Right renal pelvis (tissue), 4 donors: ENCODE data around the gene PSMB2. TPM values are rescaled to one million over a fixed set of nuclear protein-coding genes. Genes with fewer than 3 reads are reported as not detected.
"Not testable (repeated sequence)": the region's sequence is repeated elsewhere in the genome, so short reads cannot be mapped to it uniquely, and the experiment has no call there.

Experiments
- DNase-seq, 4 donors: peaks; one replicate each; pipeline ENCODE4 v3.0.0-alpha.2; 2013; ENCODE audit warnings: low read depth in 4 of 4, low spot score in 3 of 4, missing footprints in 1 of 4
- polyA plus RNA-seq, 4 donors: library from polyadenylated mRNA; unstranded; fragments of 120-200 nt; gene quantifications; one replicate each; pipeline ENCODE4 v1.2.1, GENCODE V29; 2013; ENCODE audit not compliant: insufficient read length in 4 of 4

PSMB2 gene
- 10 to 100 TPM; 83.1 to 94.8 (median 90.1) TPM for polyA plus RNA-seq

- DNase-seq = peak; percentile 93 to 95 (median 95)
These were observed at the start of gene PSMB2 for GRCh38 chr1:35641233-35641866. Gene PSMB2, minus strand, starts transcription at chr1:35641526. Its CDS starts 94 bp downstream, at chr1:35641432.

GRCh38 chr1:35691080-35691479 lies 49.8 kb upstream of the PSMB2 start:
- DNase-seq = no peak

- not testable (repeated sequence) for DNase-seq
These were observed 48.8 kb upstream of the PSMB2 start for GRCh38 chr1:35690103-35690502.

GRCh38 chr1:35688161-35688560 lies 46.8 kb upstream of the PSMB2 start:
- DNase-seq = no peak

DNA sequence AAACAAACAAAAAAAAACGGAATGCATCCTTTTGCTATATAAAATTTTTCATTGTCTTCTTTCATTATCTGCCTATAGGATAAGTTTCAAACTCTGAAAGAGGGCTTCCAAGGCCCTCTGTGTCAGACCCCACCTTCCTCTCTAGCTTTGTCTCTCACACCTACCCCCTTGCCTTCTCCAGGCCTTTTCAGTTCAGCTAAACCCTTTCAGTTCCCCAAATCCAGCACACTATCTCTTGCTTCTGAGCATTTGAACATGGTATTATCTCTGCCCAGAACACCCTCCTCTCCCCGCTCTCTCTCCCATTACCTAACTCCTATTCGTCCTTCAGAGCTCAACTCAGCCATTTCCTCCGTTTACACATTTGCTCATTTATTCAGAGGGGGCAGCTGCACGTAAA lies 41.7 kb upstream of the PSMB2 start:
- no peak for DNase-seq

DNA sequence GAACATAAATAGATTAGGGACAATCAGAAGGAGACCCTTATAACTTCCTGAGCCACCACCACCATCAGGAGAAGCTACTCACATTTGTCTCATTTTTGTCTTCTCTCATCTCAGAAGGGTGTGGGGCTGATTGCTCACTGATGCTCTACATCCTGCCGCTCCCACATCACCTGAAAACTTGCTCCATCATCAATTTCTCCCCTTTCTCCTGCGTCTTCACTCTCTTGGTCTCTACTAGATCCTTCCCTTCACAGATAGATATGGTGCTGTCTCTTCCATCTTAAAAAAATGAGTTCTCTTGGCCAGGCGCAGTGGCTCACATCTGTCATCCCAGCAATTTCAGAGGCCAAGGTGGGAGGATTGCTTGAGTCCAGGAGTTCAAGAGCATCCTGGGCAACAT lies 38.9 kb upstream of the PSMB2 start:
- no peak for DNase-seq

DNA sequence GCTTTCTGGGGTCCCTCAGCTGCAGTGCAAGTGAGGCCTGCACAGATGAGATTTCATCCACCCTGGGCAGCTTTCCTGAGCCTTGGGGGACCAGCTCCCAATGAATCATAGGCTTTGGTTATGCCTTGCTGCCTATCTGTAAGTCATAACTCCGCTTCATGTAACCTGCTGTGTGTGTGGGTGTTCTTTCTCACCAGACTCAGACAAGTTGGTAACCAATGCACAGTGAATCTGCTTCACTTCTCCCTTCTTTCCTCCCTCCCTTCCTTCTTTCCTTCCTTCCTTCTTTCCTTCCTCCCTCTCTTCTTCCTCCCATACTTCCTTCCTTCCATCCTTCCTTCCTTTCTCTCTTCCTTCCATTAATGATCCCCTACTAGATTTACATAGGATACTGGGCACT lies 34.4 kb upstream of the PSMB2 start:
- no peak for DNase-seq

DNA sequence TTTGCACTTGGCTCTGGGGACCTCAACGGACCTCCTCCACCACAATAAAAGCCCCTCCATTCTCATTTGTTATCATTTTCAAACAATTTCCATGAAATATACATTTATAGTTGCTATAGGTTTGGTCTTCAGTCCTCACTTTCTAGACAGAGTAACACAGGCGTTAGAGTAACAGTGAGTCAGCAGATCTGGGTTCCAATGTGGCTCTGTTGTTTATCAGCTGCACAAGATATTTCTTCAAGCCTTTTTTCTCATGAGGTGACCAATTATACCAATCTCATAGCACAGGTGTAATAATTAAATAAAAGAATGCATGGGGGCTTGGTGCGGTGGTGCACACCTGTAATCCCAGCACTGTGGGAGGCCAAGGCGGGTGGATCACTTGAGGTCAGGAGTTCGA lies 32.8 kb upstream of the PSMB2 start:
- DNase-seq = no peak

- DNase-seq = no peak
These were observed 30.8 kb upstream of the PSMB2 start for GRCh38 chr1:35672116-35672515.

DNA sequence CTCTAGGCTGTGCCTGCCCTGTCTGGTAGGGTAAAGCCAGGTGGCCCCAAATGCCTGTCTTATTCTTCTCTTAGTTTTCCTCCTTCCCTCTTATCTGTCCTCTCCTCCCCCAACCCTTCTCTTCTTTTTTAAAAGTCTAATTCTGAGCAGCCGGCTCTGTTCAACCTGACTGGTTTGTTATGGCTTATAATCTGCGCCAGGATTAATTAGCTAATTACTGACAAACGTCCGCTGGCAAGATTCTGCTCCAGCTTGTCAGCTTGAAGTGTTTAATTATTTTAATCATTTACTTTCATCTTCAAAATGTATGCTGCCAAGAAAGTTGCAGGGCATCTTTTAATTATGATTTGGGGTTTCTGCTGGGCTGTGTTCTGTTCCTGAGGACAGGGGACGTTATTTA lies 27.2 kb upstream of the PSMB2 start:
- DNase-seq = no peak

DNA sequence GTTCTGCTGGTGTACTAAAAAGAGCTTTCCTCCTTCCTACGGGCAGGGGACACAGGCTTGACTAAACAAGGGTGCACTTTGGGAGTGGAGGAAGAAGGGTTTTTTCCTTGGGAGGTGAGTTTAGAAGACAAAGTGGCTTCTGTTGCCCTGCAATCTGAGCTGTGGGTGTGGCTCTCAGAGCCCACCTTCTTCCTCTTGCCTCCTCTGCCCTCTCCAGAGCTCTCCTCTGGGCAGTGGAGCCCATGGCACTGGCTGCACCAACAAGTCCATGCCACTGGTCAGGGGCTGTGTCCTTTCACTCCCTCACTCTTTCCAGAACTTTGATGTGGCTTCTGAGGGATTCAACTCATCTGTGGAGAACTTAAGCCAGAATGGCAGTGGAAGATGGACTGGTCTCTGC lies 25.6 kb upstream of the PSMB2 start:
- DNase-seq = no peak

GRCh38 chr1:35666216-35666615 lies 24.9 kb upstream of the PSMB2 start:
- DNase-seq = no peak

- no peak for DNase-seq
These were observed 22.1 kb upstream of the PSMB2 start for GRCh38 chr1:35663434-35663833.

GRCh38 chr1:35661474-35661795 lies 20.1 kb upstream of the PSMB2 start:
- no peak for DNase-seq

- peak; percentile 34 to 59 (median 56) for DNase-seq
These were observed 19.5 kb upstream of the PSMB2 start for GRCh38 chr1:35660581-35661473.

- no peak for DNase-seq
These were observed 18.3 kb upstream of the PSMB2 start for GRCh38 chr1:35659589-35659988.

DNA sequence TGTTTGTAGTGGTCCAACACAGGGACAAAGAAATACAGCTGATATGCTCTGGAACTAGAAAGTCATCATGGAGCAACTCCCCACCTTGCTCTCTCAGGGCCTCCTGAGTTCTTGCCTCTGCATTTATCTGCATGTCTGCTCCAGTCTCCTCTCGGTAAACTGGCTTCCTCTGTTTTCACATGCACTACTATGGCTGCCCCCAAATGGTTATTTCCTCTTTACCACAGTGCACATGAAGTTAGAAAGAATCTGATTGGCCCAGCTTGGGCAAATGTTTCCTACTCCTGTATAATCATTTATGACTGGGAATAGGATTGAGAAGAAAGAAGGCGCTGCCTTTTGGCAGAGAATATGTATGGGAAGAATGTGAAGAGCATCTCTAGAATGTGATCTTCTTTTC lies 16.5 kb upstream of the PSMB2 start:
- no peak for DNase-seq

GRCh38 chr1:35656863-35657232 lies 15.5 kb upstream of the PSMB2 start:
- DNase-seq = no peak

GRCh38 chr1:35656148-35656862 lies 15.0 kb upstream of the PSMB2 start:
- DNase-seq = no peak

GRCh38 chr1:35655196-35655595 lies 13.9 kb upstream of the PSMB2 start:
- DNase-seq = no peak

- no peak for DNase-seq
These were observed 9.1 kb upstream of the PSMB2 start for GRCh38 chr1:35650416-35650815.

GRCh38 chr1:35646043-35646442 lies 4.7 kb upstream of the PSMB2 start:
- DNase-seq = no peak
